ENCODE measurements around the gene RAB38. TPM values are rescaled to one million over a fixed set of nuclear protein-coding genes. Genes with fewer than 3 reads are reported as not detected.

RAB38 gene
- total and polyA plus RNA-seq, 10 of the 15 experiments (the other 5 are each of a cell fraction or from before 2014, with no cell fraction given) = 8.4 to 30.5 (median 11.7) TPM

DNA sequence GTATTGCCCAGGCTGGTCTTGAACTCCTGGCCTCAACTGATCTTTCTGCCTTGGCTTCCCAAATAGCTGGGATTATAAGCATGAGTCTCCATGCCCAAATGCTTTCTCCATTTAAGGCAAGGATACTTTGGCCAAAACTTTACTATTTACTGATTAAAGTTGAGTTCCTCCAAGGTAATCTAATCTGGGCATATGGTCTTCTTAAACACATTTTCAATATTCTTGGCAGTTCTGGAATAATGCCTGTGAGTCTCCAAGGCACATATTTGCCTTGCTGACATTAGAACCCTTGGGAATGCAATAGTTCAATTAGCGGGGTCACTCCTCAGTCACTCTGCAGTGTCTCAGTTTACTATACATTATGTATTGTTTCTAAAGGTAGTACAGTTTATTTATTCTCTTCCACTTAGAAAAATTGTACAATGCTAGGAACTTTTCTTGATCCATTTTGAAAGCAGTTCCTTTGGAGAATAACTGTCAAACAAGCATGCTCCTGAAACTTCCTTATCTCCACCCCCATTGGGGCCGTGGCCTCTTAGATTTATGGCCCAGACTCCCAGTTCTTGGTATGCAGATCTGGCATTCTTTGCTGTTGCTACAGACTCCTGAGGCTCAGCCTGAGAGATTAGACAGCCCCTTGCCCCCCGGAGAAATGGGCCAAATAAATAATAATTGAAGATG lies 13.1 kb upstream of the RAB38 start:
- no peaks in the 10 kb centered on the region for H3K79me2 ChIP-seq (ENCODE audit: control insufficient read depth, insufficient read depth, low read length)

More for the DNA sequence above, 13.1 kb upstream of the RAB38 start:
- no peaks in the 10 kb centered on the region; the same call in 1 of the 3 replicates for H3K9me3 ChIP-seq (replicated peaks; ENCODE audit: control insufficient read depth, insufficient read depth, low read length)
- H2AFZ ChIP-seq (ENCODE audit: control insufficient read depth, low read depth, low read length) = no peak overlapping the region
- no peak overlapping the region for H3K9ac ChIP-seq (ENCODE audit: control insufficient read depth, insufficient read depth, low read length)
- no peak overlapping the region for H3K4me3 ChIP-seq
- RAD21 ChIA-PET (ENCODE audit: unreplicated experiment) = no interaction called here
- no peak for DNase-seq (ENCODE audit: low read depth, low spot score)
- H3K27me3 ChIP-seq (replicated peaks in 1 of 2; ENCODE audit: control insufficient read depth in 2 of 2, insufficient read depth in 2 of 2, low read length in 1 of 2) = no peaks in the 10 kb centered on the region
- in situ Hi-C loops (cut with MboI) (no loop called here), intact Hi-C loops (cut with micrococcal nuclease; ENCODE audit: unreplicated experiment) (no loop called here)
- CTCF ChIA-PET = no interaction called here
- ATAC-seq = no peak
- no peak overlapping the region for H3K4me2 ChIP-seq (ENCODE audit: control insufficient read depth, insufficient read depth)
- H4K20me1 ChIP-seq (ENCODE audit: control insufficient read depth, insufficient read depth) = no peaks in the 10 kb centered on the region
- BruUV-seq (replicated peaks) = no TSS peak
- TF ChIP-seq TARDBP (IDR thresholded peaks at IDR 0.05; ENCODE audit: borderline replicate concordance) = no peak
- TF ChIP-seq YBX1 (IDR thresholded peaks at IDR 0.05) = no peak
- no peak for TF ChIP-seq MXI1 (IDR thresholded peaks at IDR 0.05; ENCODE audit: low read depth, low read length)
- TF ChIP-seq, protein P1, sequence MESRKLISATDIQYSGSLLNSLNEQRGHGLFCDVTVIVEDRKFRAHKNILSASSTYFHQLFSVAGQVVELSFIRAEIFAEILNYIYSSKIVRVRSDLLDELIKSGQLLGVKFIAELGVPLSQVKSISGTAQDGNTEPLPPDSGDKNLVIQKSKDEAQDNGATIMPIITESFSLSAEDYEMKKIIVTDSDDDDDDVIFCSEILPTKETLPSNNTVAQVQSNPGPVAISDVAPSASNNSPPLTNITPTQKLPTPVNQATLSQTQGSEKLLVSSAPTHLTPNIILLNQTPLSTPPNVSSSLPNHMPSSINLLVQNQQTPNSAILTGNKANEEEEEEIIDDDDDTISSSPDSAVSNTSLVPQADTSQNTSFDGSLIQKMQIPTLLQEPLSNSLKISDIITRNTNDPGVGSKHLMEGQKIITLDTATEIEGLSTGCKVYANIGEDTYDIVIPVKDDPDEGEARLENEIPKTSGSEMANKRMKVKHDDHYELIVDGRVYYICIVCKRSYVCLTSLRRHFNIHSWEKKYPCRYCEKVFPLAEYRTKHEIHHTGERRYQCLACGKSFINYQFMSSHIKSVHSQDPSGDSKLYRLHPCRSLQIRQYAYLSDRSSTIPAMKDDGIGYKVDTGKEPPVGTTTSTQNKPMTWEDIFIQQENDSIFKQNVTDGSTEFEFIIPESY (IDR thresholded peaks at IDR 0.05) = no peak
- TF ChIP-seq JUNB (IDR thresholded peaks at IDR 0.05) = no peak
- TF ChIP-seq NFXL1 (IDR thresholded peaks at IDR 0.05; ENCODE audit: borderline replicate concordance) = no peak
- TF ChIP-seq, protein P2, sequence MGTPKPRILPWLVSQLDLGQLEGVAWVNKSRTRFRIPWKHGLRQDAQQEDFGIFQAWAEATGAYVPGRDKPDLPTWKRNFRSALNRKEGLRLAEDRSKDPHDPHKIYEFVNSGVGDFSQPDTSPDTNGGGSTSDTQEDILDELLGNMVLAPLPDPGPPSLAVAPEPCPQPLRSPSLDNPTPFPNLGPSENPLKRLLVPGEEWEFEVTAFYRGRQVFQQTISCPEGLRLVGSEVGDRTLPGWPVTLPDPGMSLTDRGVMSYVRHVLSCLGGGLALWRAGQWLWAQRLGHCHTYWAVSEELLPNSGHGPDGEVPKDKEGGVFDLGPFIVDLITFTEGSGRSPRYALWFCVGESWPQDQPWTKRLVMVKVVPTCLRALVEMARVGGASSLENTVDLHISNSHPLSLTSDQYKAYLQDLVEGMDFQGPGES (IDR thresholded peaks at IDR 0.05) = no peak
- no peak for TF ChIP-seq NBN (IDR thresholded peaks at IDR 0.05)
- no peak for TF ChIP-seq ZNF622 (IDR thresholded peaks at IDR 0.05)
- no peak for TF ChIP-seq ASH2L (IDR thresholded peaks at IDR 0.05; ENCODE audit: borderline replicate concordance, low read depth)
- no peak for TF ChIP-seq RBBP5 (conservative IDR thresholded peaks at IDR 0.05)
- no peak for TF ChIP-seq MYC (IDR thresholded peaks at IDR 0.05; ENCODE audit: insufficient read depth, insufficient read length, insufficient replicate concordance, low read length, severe bottlenecking)
- no peak for TF ChIP-seq TAF1 (IDR thresholded peaks at IDR 0.05; ENCODE audit: borderline replicate concordance, low read depth, low read length)
- TF ChIP-seq NR2F1 (conservative IDR thresholded peaks at IDR 0.05) = no peak
- TF ChIP-seq, protein P3, sequence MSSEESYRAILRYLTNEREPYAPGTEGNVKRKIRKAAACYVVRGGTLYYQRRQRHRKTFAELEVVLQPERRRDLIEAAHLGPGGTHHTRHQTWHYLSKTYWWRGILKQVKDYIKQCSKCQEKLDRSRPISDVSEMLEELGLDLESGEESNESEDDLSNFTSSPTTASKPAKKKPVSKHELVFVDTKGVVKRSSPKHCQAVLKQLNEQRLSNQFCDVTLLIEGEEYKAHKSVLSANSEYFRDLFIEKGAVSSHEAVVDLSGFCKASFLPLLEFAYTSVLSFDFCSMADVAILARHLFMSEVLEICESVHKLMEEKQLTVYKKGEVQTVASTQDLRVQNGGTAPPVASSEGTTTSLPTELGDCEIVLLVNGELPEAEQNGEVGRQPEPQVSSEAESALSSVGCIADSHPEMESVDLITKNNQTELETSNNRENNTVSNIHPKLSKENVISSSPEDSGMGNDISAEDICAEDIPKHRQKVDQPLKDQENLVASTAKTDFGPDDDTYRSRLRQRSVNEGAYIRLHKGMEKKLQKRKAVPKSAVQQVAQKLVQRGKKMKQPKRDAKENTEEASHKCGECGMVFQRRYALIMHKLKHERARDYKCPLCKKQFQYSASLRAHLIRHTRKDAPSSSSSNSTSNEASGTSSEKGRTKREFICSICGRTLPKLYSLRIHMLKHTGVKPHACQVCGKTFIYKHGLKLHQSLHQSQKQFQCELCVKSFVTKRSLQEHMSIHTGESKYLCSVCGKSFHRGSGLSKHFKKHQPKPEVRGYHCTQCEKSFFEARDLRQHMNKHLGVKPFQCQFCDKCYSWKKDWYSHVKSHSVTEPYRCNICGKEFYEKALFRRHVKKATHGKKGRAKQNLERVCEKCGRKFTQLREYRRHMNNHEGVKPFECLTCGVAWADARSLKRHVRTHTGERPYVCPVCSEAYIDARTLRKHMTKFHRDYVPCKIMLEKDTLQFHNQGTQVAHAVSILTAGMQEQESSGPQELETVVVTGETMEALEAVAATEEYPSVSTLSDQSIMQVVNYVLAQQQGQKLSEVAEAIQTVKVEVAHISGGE (CRISPR knock-in tag; IDR thresholded peaks at IDR 0.05) = no peak
- no peaks in the 10 kb centered on the region for H3K36me3 ChIP-seq (ENCODE audit: control insufficient read depth in 2 of 2, insufficient read depth in 2 of 2, low read length in 1 of 2)
- POLR2A ChIA-PET = no interaction called here
- 53% methylated on average over 3 of the region's 3 CpGs for WGBS (ENCODE audit: insufficient coverage, insufficient replicate concordance, low lambda C conversion rate, missing lambda C conversion rate)
- H3K27ac ChIP-seq (ENCODE audit: control insufficient read depth, insufficient read depth) = no peak overlapping the region
- H3K4me1 ChIP-seq (ENCODE audit: control insufficient read depth, insufficient read depth, low read length) = peaks cover 6% of the 10 kb centered on the region
- SMC1A ChIA-PET (ENCODE audit: uncharacterized antibody, unreplicated experiment) = no interaction called here
- FAIRE-seq = no peak
